ENCODE results near the gene WDR70. TPM values are rescaled to one million over a fixed set of nuclear protein-coding genes. Genes with fewer than 3 reads are reported as not detected.
A peak's percentile ranks its signal among the peaks of the same experiment; 100 is the strongest.

Gene WDR70
- total RNA-seq, 8 experiments from 2014 or later = 19.9 to 45.1 (median 28.1) TPM

GRCh38 chr5:37701868-37702267, 322.8 kb downstream of the WDR70 start:
- 0 to 50% (median 44%) methylated on average over 1 to 2 of the region's 2 CpGs; no CpG with 5 or more reads in 2 of the 10 experiments for WGBS, 10 experiments
- Histone ChIP-seq H3K4me1 (replicated peaks in 1 of 2) (no peaks in the 10 kb centered on the region), H3K27ac (no peak overlapping the region), H3K4me3 (no peak overlapping the region)
- no peak for ATAC-seq (replicated peaks in 6 of 8)
- in situ Hi-C loops (cut with MboI; ENCODE audit: low pct_unique_long_range_greater_than_20kb in 2 of 9, low sequenced_read_pairs in 9 of 9, unreplicated experiment in 9 of 9) = no loop called here

DNA sequence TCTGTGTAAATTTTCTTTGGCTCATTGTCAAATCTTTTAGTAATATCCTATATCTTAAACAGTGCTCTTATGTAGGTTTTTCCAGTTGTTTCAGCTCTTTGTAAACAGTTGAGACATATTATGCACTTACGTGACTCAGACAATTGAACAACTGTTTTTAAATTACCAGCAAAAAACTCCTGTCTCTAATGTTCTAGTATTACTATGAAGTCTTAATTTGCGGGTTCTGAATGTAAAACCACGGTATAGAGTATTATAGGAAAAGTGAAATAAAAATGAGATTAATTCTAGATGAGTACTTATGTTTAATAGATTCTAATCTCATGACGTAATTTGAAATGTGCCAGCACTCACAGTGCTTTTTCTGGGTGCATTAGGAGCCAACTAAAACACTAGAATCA, 324.7 kb downstream of the WDR70 start:
- H3K27ac ChIP-seq = no peak overlapping the region
- ATAC-seq (replicated peaks in 6 of 8) = no peak
- in situ Hi-C loops (cut with MboI; ENCODE audit: low pct_unique_long_range_greater_than_20kb in 2 of 9, low sequenced_read_pairs in 9 of 9, unreplicated experiment in 9 of 9) = no loop called here
- H3K4me1 ChIP-seq (replicated peaks in 1 of 2) = no peaks in the 10 kb centered on the region
- H3K4me3 ChIP-seq = no peak overlapping the region
- WGBS, 10 experiments = 87 to 100% (median 94%) methylated on average over 2 to 4 of the region's 4 CpGs

GRCh38 chr5:37704406-37704805, 325.3 kb downstream of the WDR70 start:
- Histone ChIP-seq H3K27ac (no peak overlapping the region), H3K4me3 (no peak overlapping the region), H3K4me1 (replicated peaks in 1 of 2) (no peaks in the 10 kb centered on the region)
- in situ Hi-C loops (cut with MboI; ENCODE audit: low pct_unique_long_range_greater_than_20kb in 2 of 9, low sequenced_read_pairs in 9 of 9, unreplicated experiment in 9 of 9) = no loop called here
- ATAC-seq (replicated peaks in 6 of 8) = no peak
- 60 to 100% (median 98%) methylated on average over 1 to 5 of the region's 5 CpGs for WGBS, 10 experiments

DNA sequence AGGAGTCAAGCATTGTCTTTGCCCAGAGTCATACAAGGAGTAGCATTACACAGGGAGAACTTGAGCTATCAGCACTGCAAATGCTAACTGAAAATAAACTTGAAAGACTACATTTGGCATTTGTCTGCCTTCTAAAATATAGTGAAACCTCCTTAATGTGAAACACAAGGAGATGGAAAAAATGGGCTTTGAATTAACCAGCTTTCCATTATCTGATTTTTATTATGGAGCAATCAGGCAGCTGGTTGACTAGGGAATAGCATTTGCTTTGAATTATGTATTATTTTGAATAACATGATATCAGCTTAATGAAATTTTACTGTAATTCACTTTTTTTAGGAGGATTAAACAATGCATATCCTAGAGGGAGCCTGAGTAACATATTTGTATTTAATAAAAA, 329.9 kb downstream of the WDR70 start:
- no peak for ATAC-seq (replicated peaks in 6 of 8)
- H3K27ac ChIP-seq = no peak overlapping the region
- H3K4me1 ChIP-seq (replicated peaks in 1 of 2) = no peaks in the 10 kb centered on the region
- no peak overlapping the region for H3K4me3 ChIP-seq
- in situ Hi-C loops (cut with MboI; ENCODE audit: low pct_unique_long_range_greater_than_20kb in 2 of 9, low sequenced_read_pairs in 9 of 9, unreplicated experiment in 9 of 9) = no loop called here

- H3K4me1 ChIP-seq (replicated peaks in 1 of 2) = no peaks in the 10 kb centered on the region
- WGBS, 10 experiments = 58 to 100% (median 95%) methylated on average over 2 of the region's 2 CpGs; no CpG with 5 or more reads in 1 of the 10 experiments
- H3K4me3 ChIP-seq = no peak overlapping the region
- in situ Hi-C loops (cut with MboI; ENCODE audit: low pct_unique_long_range_greater_than_20kb in 2 of 9, low sequenced_read_pairs in 9 of 9, unreplicated experiment in 9 of 9) = no loop called here
- no peak overlapping the region for H3K27ac ChIP-seq
- ATAC-seq (replicated peaks in 6 of 8) = peak in 2 of 8 experiments; percentile 22 to 70
Measured at GRCh38 chr5:37710965-37711364, 331.8 kb downstream of the WDR70 start.

DNA sequence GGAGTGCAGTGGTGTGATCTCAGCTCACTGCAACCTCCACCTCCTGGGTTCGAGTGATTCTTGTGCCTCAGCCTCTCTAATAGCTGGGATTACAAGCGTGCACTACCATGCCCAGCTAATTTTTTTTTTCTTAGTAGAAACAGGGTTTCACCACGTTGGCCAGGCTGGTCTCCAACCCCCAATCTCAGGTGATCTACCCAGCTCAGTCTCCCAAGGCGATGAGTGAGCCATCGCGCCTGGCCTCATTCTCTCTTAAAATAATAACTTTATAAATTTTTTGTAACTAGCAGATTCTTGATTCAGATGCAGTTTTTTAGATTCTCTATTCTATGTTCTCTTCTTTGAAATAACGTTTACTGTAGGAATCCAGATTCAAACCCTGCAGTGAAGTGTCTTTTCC, 333.6 kb downstream of the WDR70 start:
- H3K27ac ChIP-seq = no peak overlapping the region
- ATAC-seq (replicated peaks in 6 of 8) = no peak
- WGBS, 10 experiments = 56 to 95% (median 79%) methylated on average over 1 to 7 of the region's 7 CpGs; no CpG with 5 or more reads in 1 of the 10 experiments
- in situ Hi-C loops (cut with MboI; ENCODE audit: low pct_unique_long_range_greater_than_20kb in 2 of 9, low sequenced_read_pairs in 9 of 9, unreplicated experiment in 9 of 9) = no loop called here
- peaks cover 5 to 8% of the 10 kb centered on the region in 2 donors for H3K4me1 ChIP-seq (replicated peaks in 1 of 2)
- no peak overlapping the region for H3K4me3 ChIP-seq

GRCh38 chr5:37714756-37715155, 335.6 kb downstream of the WDR70 start:
- Histone ChIP-seq H3K4me3 (no peak overlapping the region), H3K27ac (no peak overlapping the region), H3K4me1 (replicated peaks in 1 of 2) (peaks cover 11 to 13% of the 10 kb centered on the region in 2 donors)
- no peak for ATAC-seq (replicated peaks in 6 of 8)
- in situ Hi-C loops (cut with MboI; ENCODE audit: low pct_unique_long_range_greater_than_20kb in 2 of 9, low sequenced_read_pairs in 9 of 9, unreplicated experiment in 9 of 9) = no loop called here

GRCh38 chr5:37715361-37715760, 336.2 kb downstream of the WDR70 start:
- ATAC-seq (replicated peaks in 6 of 8) = no peak
- H3K4me3 ChIP-seq = no peak overlapping the region
- in situ Hi-C loops (cut with MboI; ENCODE audit: low pct_unique_long_range_greater_than_20kb in 2 of 9, low sequenced_read_pairs in 9 of 9, unreplicated experiment in 9 of 9) = no loop called here
- H3K27ac ChIP-seq = no peak overlapping the region
- H3K4me1 ChIP-seq (replicated peaks in 1 of 2) = peaks cover 11 to 13% of the 10 kb centered on the region in 2 donors

GRCh38 chr5:37715992-37716391, 336.9 kb downstream of the WDR70 start:
- in situ Hi-C loops (cut with MboI; ENCODE audit: low pct_unique_long_range_greater_than_20kb in 2 of 9, low sequenced_read_pairs in 9 of 9, unreplicated experiment in 9 of 9) = no loop called here
- Histone ChIP-seq H3K27ac (no peak overlapping the region), H3K4me1 (replicated peaks in 1 of 2) (peaks cover 11 to 13% of the 10 kb centered on the region in 2 donors), H3K4me3 (no peak overlapping the region)
- ATAC-seq (replicated peaks in 6 of 8) = peak in 3 of 8 experiments; percentile 85 to 89 (median 88)
- 0 to 100% (median 46%) methylated on average over 2 to 5 of the region's 5 CpGs; no CpG with 5 or more reads in 2 of the 10 experiments for WGBS, 10 experiments

- 60 to 100% (median 90%) methylated on average over 1 of the region's 1 CpG; no CpG with 5 or more reads in 3 of the 10 experiments for WGBS, 10 experiments
- in situ Hi-C loops (cut with MboI; ENCODE audit: low pct_unique_long_range_greater_than_20kb in 2 of 9, low sequenced_read_pairs in 9 of 9, unreplicated experiment in 9 of 9) = no loop called here
Measured at GRCh38 chr5:37716405-37716804, 337.3 kb downstream of the WDR70 start.

GRCh38 chr5:37717276-37717612, 338.1 kb downstream of the WDR70 start:
- Histone ChIP-seq H3K4me1 (replicated peaks in 1 of 2) (peaks cover 18 to 22% of the 10 kb centered on the region in 2 donors), H3K4me3 (no peak overlapping the region), H3K27ac (no peak overlapping the region)
- peak in 3 of 8 experiments; percentile 14 to 41 (median 24) for ATAC-seq (replicated peaks in 6 of 8)
- in situ Hi-C loops (cut with MboI; ENCODE audit: low pct_unique_long_range_greater_than_20kb in 2 of 9, low sequenced_read_pairs in 9 of 9, unreplicated experiment in 9 of 9) = no loop called here
- whole genome bisulfite sequencing, 10 experiments = 0 to 100% (median 14%) methylated on average over 1 to 2 of the region's 2 CpGs; no CpG with 5 or more reads in 1 of the 10 experiments

More at GRCh38 chr5:37716405-37716804, 337.3 kb downstream of the WDR70 start:
- H3K4me1 ChIP-seq (replicated peaks in 1 of 2) = peaks cover 13 to 14% of the 10 kb centered on the region in 2 donors
- peak in 2 of 8 experiments; percentile 7 to 8 for ATAC-seq (replicated peaks in 6 of 8)
- no peak overlapping the region for H3K4me3 ChIP-seq
- no peak overlapping the region for H3K27ac ChIP-seq

DNA sequence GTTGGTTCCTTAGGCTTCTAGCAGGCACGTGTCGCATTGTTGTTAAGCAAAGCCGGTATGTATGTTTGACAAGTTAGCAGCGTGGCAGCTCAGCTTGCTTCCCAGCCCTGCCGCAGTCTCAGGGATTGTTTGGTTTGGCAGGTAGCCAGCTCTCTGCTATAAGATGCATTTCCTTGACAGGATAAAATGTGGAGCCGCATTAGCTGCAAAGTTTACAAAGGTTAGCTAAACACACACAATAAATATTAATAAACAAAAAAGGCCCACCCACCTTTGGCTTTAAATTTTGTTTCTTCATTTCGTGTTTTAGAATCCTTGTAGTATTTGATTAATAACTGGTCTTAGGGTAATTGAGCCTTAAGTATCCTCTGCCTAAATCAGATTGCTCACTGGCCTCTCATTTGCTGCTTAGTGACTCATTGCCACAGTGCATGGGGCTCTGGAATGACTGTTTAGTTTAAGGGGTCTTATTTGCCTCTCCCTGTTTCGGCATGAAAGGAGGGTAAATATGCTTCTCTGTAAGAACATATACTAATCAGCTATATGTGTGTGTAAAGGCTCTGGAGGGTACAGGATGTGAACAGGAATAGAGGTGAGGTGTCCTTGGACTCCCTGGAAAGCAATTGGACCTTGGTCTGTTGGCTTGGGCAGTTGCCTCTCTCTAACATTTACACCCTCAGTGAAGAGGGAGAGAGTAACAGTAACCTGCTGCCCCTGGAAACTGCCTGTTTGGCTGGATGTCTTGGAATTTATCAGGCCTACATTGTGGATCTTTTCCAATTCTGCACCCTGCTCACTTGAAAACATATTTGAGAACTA, 338.7 kb downstream of the WDR70 start:
- Histone ChIP-seq H3K4me1 (replicated peaks in 1 of 2) (peaks cover 21 to 27% of the 10 kb centered on the region in 2 donors), H3K4me3 (no peak overlapping the region), H3K27ac (no peak overlapping the region)
- WGBS, 10 experiments = 0 to 69% (median 9%) methylated on average over 2 to 7 of the region's 8 CpGs; no CpG with 5 or more reads in 2 of the 10 experiments
- peak; percentile 20 to 93 (median 84) for ATAC-seq (replicated peaks in 6 of 8)
- in situ Hi-C loops (cut with MboI; ENCODE audit: low pct_unique_long_range_greater_than_20kb in 2 of 9, low sequenced_read_pairs in 9 of 9, unreplicated experiment in 9 of 9) = no loop called here

GRCh38 chr5:37720550-37720952, 341.4 kb downstream of the WDR70 start:
- no peak overlapping the region for H3K27ac ChIP-seq
- no peak for ATAC-seq (replicated peaks in 6 of 8)
- in situ Hi-C loops (cut with MboI; ENCODE audit: low pct_unique_long_range_greater_than_20kb in 2 of 9, low sequenced_read_pairs in 9 of 9, unreplicated experiment in 9 of 9) = no loop called here
- no peak overlapping the region for H3K4me3 ChIP-seq
- whole genome bisulfite sequencing, 10 experiments = 50 to 100% (median 100%) methylated on average over 1 to 2 of the region's 2 CpGs; no CpG with 5 or more reads in 2 of the 10 experiments
- peaks cover 27 to 28% of the 10 kb centered on the region in 2 donors for H3K4me1 ChIP-seq (replicated peaks in 1 of 2)

GRCh38 chr5:37721447-37721871, 342.3 kb downstream of the WDR70 start:
- in situ Hi-C loops (cut with MboI; ENCODE audit: low pct_unique_long_range_greater_than_20kb in 2 of 9, low sequenced_read_pairs in 9 of 9, unreplicated experiment in 9 of 9) = no loop called here
- peak overlapping the region in 1 of 2 donors; percentile 28 for H3K27ac ChIP-seq
- 26 to 89% (median 64%) methylated on average over 3 to 5 of the region's 5 CpGs; no CpG with 5 or more reads in 2 of the 10 experiments for WGBS, 10 experiments
- ATAC-seq (replicated peaks in 6 of 8) = no peak
- peaks cover 27 to 28% of the 10 kb centered on the region in 2 donors for H3K4me1 ChIP-seq (replicated peaks in 1 of 2)
- H3K4me3 ChIP-seq = no peak overlapping the region
